Activated CD4-positive, alpha-beta T cell treated with anti-CD3 and anti-CD28 coated beads, Interleukin-2, amount 50 U/mL, for 4 hours (primary cell): Measurements from ENCODE around the gene RGR.

Experiments used
- DNase-seq, 2 experiments: peaks; one replicate each; pipeline ENCODE4 v3.0.0-alpha.2; 2020

The RGR gene

GRCh38 chr10:84244651-84245270, at the start of gene RGR:
RGR (plus strand) TSS chr10:84245053; CDS start chr10:84245091, 38 bp downstream.
- no peak for DNase-seq

GRCh38 chr10:84196083-84196482, 48.8 kb upstream of the RGR start:
- no peak for DNase-seq

DNA sequence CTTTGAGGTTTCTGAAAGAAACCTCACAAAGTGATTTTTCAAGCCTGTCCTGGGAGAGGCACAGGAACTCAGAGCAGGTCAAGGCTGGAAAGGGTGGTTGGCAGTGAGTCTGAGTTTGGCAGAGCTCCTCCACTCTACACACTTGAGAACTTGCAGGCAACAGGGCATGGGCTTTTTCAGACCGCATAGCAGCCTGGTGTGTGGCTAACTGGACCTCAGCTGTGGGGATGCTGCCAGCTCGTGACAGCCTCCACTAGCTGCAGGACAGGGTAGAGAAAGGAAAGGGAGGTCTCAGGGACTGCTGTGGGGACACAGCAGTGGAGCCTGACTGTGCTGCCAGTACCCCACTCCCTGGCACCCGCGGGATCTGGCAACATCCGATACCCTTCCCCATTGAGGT, 47.9 kb upstream of the RGR start:
- no peak for DNase-seq

- no peak for DNase-seq
Observed at GRCh38 chr10:84197643-84198042, 47.2 kb upstream of the RGR start.

- no peak for DNase-seq
Observed at GRCh38 chr10:84198206-84198915, 46.5 kb upstream of the RGR start.

GRCh38 chr10:84200537-84201243, 44.2 kb upstream of the RGR start:
- DNase-seq = no peak

DNA sequence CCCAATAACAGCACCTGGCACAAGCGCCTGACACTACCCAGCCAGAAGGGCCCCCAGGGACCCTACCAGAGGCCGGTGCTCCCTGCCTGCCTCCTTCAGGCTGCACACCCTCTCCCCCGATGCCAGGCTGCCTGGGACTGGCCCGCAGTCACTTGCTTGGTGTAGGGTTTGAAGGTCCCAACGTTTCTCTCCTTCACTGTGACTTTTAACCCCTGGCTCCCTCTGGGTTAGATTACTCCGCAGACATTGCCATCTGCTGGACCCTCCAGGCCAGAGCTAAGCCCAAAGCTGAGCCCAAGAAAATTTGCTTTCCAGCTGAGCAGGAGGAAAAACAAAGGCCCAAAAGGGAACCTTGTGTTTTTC, 43.6 kb upstream of the RGR start:
- DNase-seq = no peak

GRCh38 chr10:84201682-84202081, 43.2 kb upstream of the RGR start:
- no peak for DNase-seq

GRCh38 chr10:84202349-84202748, 42.5 kb upstream of the RGR start:
- no peak for DNase-seq

GRCh38 chr10:84204122-84204521, 40.7 kb upstream of the RGR start:
- no peak for DNase-seq

DNA sequence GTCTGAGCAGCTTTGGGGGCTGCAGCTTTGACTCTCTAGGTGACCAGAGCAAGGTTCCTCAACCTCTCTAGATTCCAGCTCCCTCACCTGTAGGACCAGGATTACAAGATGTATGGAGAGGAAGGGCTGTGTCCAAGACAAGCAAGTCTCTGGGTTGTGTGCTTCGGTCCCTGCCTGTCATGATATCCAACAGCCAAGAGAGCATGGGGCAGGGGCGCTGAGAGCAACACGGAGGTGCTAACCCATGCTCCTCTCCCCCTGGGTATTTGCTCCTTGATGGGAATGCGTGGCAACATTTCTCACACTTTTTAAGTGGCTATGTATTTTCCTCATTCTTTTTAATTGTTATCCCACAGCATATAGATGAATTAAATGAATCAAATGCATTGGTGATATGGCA, 40.2 kb upstream of the RGR start:
- no peak for DNase-seq

GRCh38 chr10:84205049-84205852, 39.6 kb upstream of the RGR start:
- DNase-seq = peak; percentile 47 to 55

GRCh38 chr10:84205853-84206525, 38.9 kb upstream of the RGR start:
- DNase-seq = no peak

DNA sequence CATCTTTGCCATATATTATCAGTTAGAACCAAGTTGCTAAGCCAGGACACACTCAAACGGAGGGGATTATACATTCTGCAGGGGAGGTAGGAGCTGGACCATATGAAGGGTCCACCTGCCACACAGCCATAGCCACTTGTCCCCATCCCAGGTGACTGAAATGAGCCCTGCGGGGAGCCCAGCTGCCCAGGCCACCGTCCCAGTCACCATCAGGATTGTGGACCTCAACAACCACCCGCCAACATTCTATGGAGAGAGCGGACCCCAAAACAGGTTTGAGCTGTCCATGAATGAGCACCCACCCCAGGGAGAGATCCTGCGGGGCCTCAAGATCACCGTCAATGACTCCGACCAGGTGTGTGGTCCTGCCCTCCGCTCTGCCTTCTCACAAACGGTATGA, 36.8 kb upstream of the RGR start:
- no peak for DNase-seq

DNA sequence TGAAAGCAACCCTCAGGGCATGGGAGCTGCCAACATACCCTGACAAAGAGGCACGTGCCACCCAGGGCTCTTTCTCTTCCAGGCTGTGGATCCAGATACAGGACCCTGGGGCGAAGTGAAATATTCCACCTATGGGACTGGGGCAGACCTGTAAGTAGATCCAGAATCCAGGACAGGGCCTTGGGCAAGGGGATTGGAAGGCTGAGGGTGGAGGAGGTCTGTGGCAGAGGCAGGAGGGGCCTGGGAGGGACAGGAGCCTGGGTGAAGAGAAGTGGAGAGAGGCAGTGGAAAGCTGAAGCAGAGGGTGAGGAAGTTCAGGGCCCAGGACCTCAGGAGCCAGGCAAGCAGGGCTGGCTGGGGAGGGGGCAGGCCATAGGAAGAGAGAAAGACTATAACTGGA, 33.3 kb upstream of the RGR start:
- DNase-seq = no peak

- no peak for DNase-seq
Observed at GRCh38 chr10:84212014-84212413, 32.8 kb upstream of the RGR start.

DNA sequence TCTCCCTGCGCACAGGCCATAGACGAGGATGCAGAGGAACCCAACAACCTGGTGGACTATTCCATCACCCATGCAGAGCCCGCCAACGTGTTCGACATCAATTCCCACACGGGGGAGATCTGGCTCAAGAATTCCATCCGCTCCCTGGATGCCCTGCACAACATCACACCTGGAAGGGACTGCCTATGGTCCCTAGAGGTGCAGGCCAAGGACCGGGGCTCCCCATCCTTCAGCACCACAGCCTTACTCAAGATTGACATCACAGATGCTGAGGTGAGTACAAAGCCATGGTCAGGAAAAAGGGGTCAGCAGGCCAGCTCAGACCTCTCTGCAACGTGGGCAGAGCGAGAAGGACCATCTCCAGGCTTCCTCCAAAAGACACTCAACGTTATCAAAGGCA, 31.8 kb upstream of the RGR start:
- no peak for DNase-seq

DNA sequence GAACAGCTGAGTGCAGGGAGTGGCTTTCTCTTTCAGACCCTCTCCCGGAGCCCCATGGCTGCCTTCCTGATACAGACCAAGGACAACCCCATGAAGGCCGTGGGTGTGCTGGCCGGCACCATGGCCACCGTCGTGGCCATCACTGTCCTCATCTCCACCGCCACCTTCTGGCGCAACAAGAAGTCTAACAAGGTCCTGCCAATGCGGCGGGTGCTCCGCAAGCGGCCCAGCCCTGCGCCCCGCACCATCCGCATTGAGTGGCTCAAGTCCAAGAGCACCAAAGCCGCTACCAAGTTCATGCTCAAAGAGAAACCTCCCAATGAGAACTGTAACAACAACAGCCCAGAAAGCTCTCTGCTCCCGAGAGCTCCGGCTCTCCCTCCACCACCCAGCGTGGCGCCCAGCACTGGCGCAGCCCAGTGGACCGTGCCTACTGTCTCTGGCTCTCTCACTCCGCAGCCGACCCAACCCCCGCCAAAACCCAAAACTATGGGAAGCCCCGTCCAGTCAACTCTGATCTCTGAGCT, 30.7 kb upstream of the RGR start:
- no peak for DNase-seq

DNA sequence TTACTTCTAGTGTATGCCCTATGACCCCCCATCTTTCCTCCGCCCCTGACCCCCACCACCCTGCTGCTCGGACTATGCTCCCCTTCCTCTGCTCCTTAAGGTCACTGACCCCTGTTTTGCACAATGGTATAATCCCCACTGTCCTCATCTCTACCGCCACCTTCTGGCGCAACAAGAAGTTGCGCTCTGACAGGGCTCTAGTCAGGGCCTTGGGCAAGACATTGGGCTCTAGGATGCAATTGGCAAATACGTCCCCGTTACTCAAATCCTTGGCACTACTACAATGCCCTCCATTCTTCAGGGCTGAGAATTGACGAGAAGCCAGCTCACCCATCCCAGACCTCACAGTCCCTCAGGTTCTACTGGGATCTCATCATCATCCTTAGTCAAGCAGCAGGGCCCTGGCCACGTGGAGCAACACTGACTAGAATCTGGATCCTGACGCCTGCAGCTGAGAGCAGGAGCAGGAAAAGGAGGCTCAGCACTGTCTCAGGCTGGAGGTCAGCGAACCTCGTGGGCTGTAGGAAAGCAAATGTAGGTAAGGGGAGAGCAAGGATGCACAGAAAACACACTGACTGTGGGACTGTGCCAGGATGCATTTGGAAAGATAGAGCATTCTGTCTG, 30.1 kb upstream of the RGR start:
- DNase-seq = no peak

DNA sequence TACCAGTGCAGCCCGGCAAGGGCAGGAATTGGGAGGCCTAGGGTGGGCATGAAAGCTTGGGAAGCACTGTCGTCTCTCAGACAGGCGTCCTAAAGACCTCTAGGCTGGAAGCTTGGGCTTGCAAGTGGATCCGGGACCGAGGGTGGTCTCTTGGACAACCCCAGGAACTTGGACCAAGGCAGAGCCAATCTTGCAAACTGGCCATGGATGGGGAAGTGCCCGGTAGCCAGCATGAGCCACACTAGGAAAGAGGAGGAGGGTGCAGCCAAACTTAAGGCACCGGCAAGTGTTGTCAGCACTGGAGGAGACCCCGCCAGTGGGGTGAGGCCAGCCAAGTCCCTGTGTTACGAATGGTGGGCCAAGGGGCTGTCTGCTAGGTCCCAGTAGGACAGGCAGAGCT, 28.0 kb upstream of the RGR start:
- no peak for DNase-seq

DNA sequence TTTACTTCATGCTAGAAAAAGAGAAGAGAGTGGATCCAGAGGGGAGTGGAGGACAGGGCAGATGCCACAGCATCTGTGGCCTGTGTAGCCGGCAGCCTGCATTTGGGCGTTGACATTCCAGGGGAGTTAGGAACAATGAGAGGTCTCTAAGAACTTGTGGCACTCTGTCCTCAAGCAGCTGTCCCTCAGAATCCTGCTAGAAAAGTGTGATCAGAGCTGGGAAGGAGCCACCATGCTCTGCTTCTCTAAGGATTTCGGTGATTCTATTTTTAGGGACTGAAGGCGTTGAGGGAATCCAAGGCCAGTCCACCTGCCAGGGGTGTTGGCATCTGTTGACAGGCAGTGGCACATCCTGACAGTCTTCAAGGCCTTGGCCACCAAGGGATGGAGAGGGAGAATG, 27.1 kb upstream of the RGR start:
- no peak for DNase-seq

DNA sequence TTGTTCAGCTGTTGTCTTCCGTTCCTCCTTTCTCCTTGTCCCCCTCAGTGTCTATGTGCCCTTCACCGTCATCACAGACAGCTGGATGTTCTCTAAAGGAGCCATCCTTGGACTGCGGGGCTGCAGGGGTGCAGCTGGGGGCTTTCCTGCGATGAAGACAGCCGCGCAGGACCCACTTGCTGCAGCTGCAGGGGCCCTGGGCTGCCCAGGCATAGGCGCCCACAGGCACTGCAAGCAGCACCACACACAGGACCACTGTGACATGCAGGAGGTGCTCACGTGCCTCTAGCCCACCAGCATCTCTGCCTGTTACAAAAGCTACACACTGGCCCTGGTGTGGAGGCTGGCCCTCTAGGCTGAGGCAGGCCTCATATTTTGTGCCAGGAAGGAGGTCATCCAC, 22.9 kb upstream of the RGR start:
- DNase-seq = no peak
